GM10266 (cell line): ENCODE measurements around the gene MAFF.

Experiments used
- DNase-seq: peaks from one replicate; pipeline ENCODE4 v3.0.0; 2012; ENCODE audit errors: extremely low spot score
- CTCF ChIP-seq: IDR thresholded peaks from 2 replicates; pipeline ENCODE4 v1.5.1; 2012; ENCODE audit warnings: mild to moderate bottlenecking, low read depth; ENCODE audit not compliant: control insufficient read depth, insufficient read depth; ENCODE audit errors: missing control alignments

Gene MAFF

GRCh38 chr22:38202437-38203089 lies 769 bp downstream of the MAFF start:
- TF ChIP-seq CTCF: peak; percentile 16
- peak; percentile 48 for DNase-seq

- DNase-seq: peak; percentile 47
- no peak for TF ChIP-seq CTCF
Measured at GRCh38 chr22:38203090-38203810, 1.5 kb downstream of the MAFF start.

GRCh38 chr22:38203855-38204514 lies 2.2 kb downstream of the MAFF start:
- no peak for DNase-seq
- TF ChIP-seq CTCF: no peak

- DNase-seq: peak; percentile 54
- TF ChIP-seq CTCF: no peak
Measured at GRCh38 chr22:38204784-38205183, 3.0 kb downstream of the MAFF start.

- no peak for DNase-seq
- no peak for TF ChIP-seq CTCF
Measured at GRCh38 chr22:38205261-38206128, 3.7 kb downstream of the MAFF start.

- TF ChIP-seq CTCF: no peak
- DNase-seq: no peak
Measured at GRCh38 chr22:38207898-38208432, 6.2 kb downstream of the MAFF start.
